ENCODE results near the gene USP40.

USP40 gene

DNA sequence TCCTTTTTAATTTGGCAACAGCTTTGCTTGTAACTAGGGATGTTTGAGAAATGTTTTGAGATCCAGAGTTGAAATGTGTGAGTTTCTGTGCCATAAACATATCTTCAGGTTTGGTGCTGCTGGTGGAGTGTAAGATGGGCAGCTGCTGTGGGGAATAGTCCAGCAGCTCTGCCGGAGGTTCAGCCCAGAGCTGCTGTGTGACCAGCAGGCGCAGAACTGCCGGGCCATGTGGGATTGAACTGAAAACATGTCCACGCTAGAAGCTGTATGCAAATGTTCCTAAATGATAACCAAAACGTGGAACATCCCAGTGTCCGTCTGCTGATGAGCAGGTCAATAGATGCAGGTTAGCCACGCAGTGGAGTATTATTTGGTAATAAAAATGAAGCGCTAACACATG lies 112.7 kb downstream of the USP40 start:
- TF ChIP-seq, protein P1, sequence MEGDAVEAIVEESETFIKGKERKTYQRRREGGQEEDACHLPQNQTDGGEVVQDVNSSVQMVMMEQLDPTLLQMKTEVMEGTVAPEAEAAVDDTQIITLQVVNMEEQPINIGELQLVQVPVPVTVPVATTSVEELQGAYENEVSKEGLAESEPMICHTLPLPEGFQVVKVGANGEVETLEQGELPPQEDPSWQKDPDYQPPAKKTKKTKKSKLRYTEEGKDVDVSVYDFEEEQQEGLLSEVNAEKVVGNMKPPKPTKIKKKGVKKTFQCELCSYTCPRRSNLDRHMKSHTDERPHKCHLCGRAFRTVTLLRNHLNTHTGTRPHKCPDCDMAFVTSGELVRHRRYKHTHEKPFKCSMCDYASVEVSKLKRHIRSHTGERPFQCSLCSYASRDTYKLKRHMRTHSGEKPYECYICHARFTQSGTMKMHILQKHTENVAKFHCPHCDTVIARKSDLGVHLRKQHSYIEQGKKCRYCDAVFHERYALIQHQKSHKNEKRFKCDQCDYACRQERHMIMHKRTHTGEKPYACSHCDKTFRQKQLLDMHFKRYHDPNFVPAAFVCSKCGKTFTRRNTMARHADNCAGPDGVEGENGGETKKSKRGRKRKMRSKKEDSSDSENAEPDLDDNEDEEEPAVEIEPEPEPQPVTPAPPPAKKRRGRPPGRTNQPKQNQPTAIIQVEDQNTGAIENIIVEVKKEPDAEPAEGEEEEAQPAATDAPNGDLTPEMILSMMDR (conservative IDR thresholded peaks at IDR 0.05; ENCODE audit: low read depth, low read length): no peak
- no peak overlapping the region for H3K4me3 ChIP-seq (ENCODE audit: low read length)

DNA sequence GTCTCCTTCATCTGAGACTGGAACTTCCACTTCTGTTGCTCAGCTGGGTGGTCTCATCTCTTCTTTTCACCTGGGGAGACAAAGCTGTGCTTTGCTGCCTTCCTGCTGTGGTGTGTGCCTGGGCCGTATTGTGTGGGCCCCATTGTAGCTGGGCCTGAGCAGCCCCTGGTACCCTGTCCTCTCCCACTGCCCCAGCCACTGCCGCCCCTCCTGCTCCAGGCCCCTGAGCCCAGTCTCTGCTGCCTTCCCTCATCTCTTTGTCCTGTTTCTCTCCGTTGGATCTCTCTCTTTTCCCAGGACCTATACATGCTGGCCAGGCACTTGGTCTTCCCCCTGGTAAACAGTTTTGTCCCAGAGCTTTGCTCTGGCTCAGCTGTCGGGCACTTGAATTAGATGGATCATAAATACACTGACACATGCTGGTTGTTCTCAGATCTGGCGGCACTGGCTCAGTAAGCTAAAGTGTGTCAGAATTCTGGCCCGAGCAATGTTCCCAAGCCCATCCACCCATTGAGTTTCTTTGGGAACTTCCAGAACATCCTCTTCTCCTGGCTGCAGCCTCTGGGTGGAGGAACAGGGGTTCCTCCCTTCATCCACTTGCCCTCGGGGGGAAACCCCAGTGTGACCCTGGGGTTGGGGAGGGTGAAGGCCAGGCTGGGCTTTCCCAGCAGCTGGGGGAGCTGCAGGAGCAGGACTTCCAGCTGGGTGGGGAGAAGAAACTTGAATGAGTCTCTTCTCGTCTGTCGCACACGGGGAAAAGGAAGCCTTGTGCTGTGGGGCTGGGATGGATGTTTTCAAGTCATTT lies 113.3 kb downstream of the USP40 start:
- TF ChIP-seq, protein P1 (conservative IDR thresholded peaks at IDR 0.05; ENCODE audit: low read depth, low read length): no peak
- no peak overlapping the region for H3K4me3 ChIP-seq (ENCODE audit: low read length)
- no peak for DNase-seq (ENCODE audit: low read depth)

More for the DNA sequence above, 112.7 kb downstream of the USP40 start:
- DNase-seq (ENCODE audit: low read depth): no peak

DNA sequence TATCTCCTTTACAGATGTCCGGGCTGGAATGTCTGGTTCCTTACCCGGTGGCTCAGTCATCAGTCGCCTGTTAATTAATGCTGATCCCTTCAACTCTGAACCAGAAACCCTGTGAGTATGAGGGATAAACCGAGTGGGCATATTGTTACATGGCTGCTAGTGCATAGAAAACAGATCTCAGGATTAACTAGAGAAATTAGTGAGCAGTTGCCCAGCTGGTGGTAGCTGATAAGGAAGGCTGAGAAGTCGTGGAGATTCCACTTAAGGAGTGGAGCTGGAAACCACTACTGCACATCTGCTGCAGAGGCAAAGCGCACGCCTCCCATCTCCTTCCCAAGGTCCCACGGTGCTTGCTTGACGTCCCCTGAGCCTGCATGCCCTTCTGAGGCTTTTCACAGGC lies 114.6 kb downstream of the USP40 start:
- no peak for DNase-seq (ENCODE audit: low read depth)
- no peak overlapping the region for H3K4me3 ChIP-seq (ENCODE audit: low read length)
- TF ChIP-seq, protein P1 (conservative IDR thresholded peaks at IDR 0.05; ENCODE audit: low read depth, low read length): no peak

DNA sequence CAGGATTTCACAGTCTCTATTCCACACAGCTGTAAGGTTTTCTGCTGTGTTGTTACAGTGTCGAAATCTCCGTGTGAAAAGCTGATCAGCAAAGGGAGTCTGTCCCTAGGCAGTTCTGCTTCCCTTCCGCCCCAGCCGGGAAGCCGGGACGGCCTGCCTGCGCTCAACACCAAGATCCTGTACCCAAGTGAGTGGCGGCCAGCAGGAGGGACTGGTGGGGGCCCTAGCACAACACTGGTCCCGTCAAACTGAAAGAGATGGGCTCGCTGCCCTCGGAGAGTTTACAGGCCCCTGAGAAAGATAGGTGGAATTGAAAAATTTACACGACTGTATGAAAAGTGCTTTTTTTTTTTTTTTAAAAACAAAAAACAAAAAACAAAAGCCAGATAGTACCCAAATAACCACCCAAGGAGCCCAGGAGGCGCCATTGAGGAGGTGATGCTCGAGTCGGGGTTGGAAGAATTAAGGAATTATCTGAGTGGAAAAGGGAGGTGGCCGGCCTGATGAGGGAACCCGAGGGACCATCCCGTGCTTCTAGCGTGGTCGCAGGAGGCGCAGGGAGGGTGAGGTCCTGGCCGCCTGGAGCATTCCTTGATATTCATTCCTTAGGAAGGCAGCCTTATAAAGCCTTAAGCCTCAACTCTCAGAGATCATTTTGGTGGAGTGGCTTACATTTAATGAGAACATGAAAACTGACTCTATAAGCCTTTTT lies 115.6 kb downstream of the USP40 start:
- no peak overlapping the region for H3K4me3 ChIP-seq (ENCODE audit: low read length)
- TF ChIP-seq, protein P1 (conservative IDR thresholded peaks at IDR 0.05; ENCODE audit: low read depth, low read length): no peak
- DNase-seq (ENCODE audit: low read depth): no peak

DNA sequence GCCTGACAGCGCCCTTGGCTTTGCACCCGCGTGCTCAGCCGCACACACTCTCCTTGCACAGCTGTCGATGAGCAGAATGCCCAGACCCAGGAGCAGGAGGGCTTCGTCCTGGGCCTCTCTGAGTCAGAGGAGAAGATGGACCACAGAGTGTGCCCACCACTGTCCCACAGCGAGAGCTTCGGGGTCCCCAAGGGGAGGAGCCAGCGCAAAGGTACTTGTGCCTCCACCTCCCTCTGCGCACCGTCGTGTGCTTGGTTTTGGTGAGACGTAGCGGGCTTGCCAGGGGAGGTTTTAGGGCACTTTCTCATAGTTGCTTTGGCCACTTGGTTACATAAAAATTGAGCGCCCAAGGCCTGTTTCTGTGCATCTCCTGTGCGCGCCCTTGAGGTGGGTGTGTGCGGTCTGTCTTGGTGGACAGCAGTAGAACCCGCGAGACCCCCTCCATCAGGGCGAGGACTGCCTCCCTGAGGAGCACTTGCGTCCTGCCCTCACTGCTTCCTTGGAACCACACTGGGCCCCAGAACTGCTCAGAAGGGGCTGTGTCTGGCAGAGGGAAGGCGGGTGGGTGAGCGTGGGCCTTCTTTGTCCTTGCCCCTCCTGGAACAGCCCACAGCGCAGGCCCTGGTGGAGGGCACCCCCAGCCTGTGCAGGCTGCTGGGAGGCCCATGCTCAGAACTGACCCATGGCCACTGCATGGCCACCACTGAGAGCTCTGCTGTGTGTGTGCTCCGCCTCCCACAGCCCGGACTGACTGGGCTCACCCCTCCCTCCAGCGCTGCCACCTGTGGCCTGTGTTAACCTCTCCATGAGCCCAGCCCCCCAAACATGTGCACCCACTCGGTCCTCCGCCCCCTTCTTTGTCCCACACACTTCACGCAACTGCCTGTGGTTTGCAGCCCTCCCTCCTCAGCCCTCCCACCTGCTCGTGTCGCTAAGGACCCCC lies 116.4 kb downstream of the USP40 start:
- TF ChIP-seq, protein P1 (conservative IDR thresholded peaks at IDR 0.05; ENCODE audit: low read depth, low read length): no peak
- H3K4me3 ChIP-seq (ENCODE audit: low read length): no peak overlapping the region
- DNase-seq (ENCODE audit: low read depth): no peak

DNA sequence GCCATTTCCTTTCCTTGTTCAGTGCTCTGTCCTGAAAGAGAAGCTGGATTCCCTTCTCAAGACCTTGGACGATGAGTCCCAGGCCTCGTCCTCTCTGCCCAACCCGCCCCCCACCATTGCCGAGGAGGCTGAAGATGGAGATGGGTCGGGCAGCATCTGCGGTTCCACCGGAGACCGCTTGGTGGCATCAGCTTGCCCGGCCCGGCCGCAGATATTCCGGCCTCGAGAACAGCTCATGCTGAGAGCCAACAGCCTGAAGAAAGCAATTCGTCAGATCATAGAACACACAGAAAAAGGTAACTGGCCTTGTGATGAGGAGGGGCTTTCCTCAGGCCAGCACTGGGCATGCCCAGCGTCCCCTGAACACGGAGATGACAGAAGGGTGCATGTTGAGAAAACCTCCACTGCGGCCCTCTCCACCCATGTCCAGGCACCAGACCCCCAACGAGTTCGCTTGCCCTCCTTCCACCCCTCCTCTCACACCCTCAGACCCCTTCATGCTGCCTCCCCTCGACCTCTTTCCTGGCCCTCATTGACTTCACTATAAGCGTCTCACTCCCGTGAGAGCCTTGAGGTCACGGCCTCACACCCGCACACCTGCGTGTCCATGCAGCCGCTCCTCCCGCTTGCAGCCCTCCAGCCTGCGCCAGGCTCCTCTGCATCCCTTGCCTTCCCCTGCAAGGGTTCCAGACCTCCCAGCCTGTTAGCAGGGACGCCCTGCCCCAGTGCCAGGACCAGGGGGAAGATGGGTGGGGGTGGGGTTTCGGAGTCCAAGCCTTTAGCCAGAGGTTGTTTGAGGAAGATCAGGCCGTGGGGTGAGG lies 117.3 kb downstream of the USP40 start:
- no peak overlapping the region for H3K4me3 ChIP-seq (ENCODE audit: low read length)
- TF ChIP-seq, protein P1 (conservative IDR thresholded peaks at IDR 0.05; ENCODE audit: low read depth, low read length): peak; percentile 83
- no peak for DNase-seq (ENCODE audit: low read depth)

All from retinal pigment epithelial cell (primary cell).